Neural cell (in vitro differentiated cells): ENCODE results near the gene LACC1. TPM values are rescaled to one million over a fixed set of nuclear protein-coding genes. Genes with fewer than 3 reads are reported as not detected.

Source experiments
- H2AFZ ChIP-seq: fragments of 200-600, 300-800 bp; sonication (generic), shearing (Covaris generic); 2 replicates; pipeline ENCODE4 v1.6.0; 2014; ENCODE audit warnings: low read depth, mild to moderate bottlenecking, antibody characterized with exemption, low read length, moderate library complexity
- H3F3A ChIP-seq: fragments of 200-600 bp; shearing (Covaris generic); 2 replicates; pipeline ENCODE4 v1.6.1; 2016; ENCODE audit warnings: mild to moderate bottlenecking, moderate library complexity, mixed read lengths, antibody characterized with exemption, low read length; ENCODE audit not compliant: insufficient read depth, poor library complexity, severe bottlenecking
- H3K27ac ChIP-seq: fragments of 200-600, 300-800 bp; sonication (generic), shearing (Covaris generic); 2 replicates; pipeline ENCODE4 v1.5.1; 2014; ENCODE audit warnings: mild to moderate bottlenecking, low read length, moderate library complexity
- H3K27me3 ChIP-seq: fragments of 300-800, 200-600 bp; sonication (generic), shearing (Covaris generic); 2 replicates; pipeline ENCODE4 v1.6.0; 2014; ENCODE audit warnings: mild to moderate bottlenecking, low read depth, low read length, moderate library complexity; ENCODE audit not compliant: insufficient read depth
- H3K36me3 ChIP-seq: fragments of 300-800, 200-600 bp; sonication (generic), shearing (Covaris generic); 2 replicates; pipeline ENCODE4 v1.5.1; 2014; ENCODE audit warnings: mild to moderate bottlenecking, antibody characterized with exemption, low read length, moderate library complexity; ENCODE audit not compliant: insufficient read depth
- H3K4me2 ChIP-seq: fragments of 300-800, 200-600 bp; sonication (generic), shearing (Covaris generic); 2 replicates; pipeline ENCODE4 v1.6.0; 2014; ENCODE audit warnings: mild to moderate bottlenecking, low read length
- H3K4me3 ChIP-seq: fragments of 300-800, 200-600 bp; sonication (generic), shearing (Covaris generic); 2 replicates; pipeline ENCODE4 v1.5.1; 2014; ENCODE audit warnings: mild to moderate bottlenecking, low read length, moderate library complexity
- H3K79me2 ChIP-seq: fragments of 200-600 bp; shearing (Covaris generic); replicated peaks from 2 replicates; pipeline ENCODE4 v1.6.0; 2014; ENCODE audit warnings: mild to moderate bottlenecking, low read length, moderate library complexity; ENCODE audit not compliant: insufficient read depth
- H3K9ac ChIP-seq: fragments of 300-800, 200-600 bp; sonication (generic), shearing (Covaris generic); 2 replicates; pipeline ENCODE4 v1.6.1; 2016; ENCODE audit warnings: mild to moderate bottlenecking, low read length, mixed read lengths
- H3K9me2 ChIP-seq: fragments of 200-600 bp; shearing (Covaris generic); 2 replicates; pipeline ENCODE4 v1.6.1; 2016; ENCODE audit warnings: mild to moderate bottlenecking, low read length, mixed read lengths; ENCODE audit not compliant: insufficient read depth
- H3K9me3 ChIP-seq: fragments of 200-600, 300-800 bp; sonication (generic), shearing (Covaris generic); 2 replicates; pipeline ENCODE4 v1.6.1; 2016; ENCODE audit warnings: mild to moderate bottlenecking, mixed run types, low read length, moderate library complexity, mixed read lengths
- H4K20me1 ChIP-seq: fragments of 200-600 bp; shearing (Covaris generic); 2 replicates; pipeline ENCODE4 v1.6.1; 2016; ENCODE audit warnings: mild to moderate bottlenecking, mixed run types; ENCODE audit not compliant: insufficient read depth
- EP300 ChIP-seq: fragments of 450-650 bp; conservative IDR thresholded peaks from 2 replicates; pipeline ENCODE4 v1.6.1; 2014; ENCODE audit warnings: antibody characterized with exemption, mild to moderate bottlenecking, moderate library complexity; ENCODE audit not compliant: poor library complexity, severe bottlenecking
- MXI1 ChIP-seq: fragments of 450-650 bp; conservative IDR thresholded peaks from 2 replicates; pipeline ENCODE4 v1.6.1; 2014; ENCODE audit warnings: antibody characterized with exemption, mild to moderate bottlenecking; ENCODE audit not compliant: poor library complexity, severe bottlenecking
- POLR2AphosphoS5 ChIP-seq: IDR thresholded peaks from 2 replicates; pipeline ENCODE4 v1.6.1; 2012
- RAD21 ChIP-seq: fragments of 450-650 bp; conservative IDR thresholded peaks from 2 replicates; pipeline ENCODE4 v1.6.1; 2014; ENCODE audit warnings: antibody characterized with exemption, mild to moderate bottlenecking, moderate library complexity
- REST ChIP-seq: IDR thresholded peaks from 2 replicates; pipeline ENCODE4 v1.6.1; 2012; ENCODE audit warnings: borderline replicate concordance
- SMC3 ChIP-seq: fragments of 450-650 bp; conservative IDR thresholded peaks from 2 replicates; pipeline ENCODE4 v1.6.1; 2014; ENCODE audit warnings: antibody characterized with exemption, mild to moderate bottlenecking, moderate library complexity; ENCODE audit not compliant: poor library complexity
- TAF1 ChIP-seq: IDR thresholded peaks from 2 replicates; pipeline ENCODE4 v1.6.1; 2012; ENCODE audit warnings: low read depth
- polyA plus RNA-seq: library from polyadenylated mRNA; depleted of rRNA; stranded (reverse); fragments of >200 nt; gene quantifications from 2 replicates; pipeline ENCODE4 v1.2.3, GENCODE V29; 2014
- TF ChIP-seq, protein P1 (sequence below): fragments of 450-650 bp; IDR thresholded peaks from 2 replicates; pipeline ENCODE4 v1.5.1; 2014; ENCODE audit warnings: antibody characterized with exemption, mild to moderate bottlenecking, moderate library complexity; ENCODE audit not compliant: poor library complexity, severe bottlenecking

The LACC1 gene
- polyA plus RNA-seq, 1 donor from 2014 or later = 2.2 TPM

GRCh38 chr13:43877326-43877725 is 2.4 kb upstream of the LACC1 start:
- H3K9me2 ChIP-seq = no peaks in the 10 kb centered on the region
- no peak overlapping the region for H3K4me2 ChIP-seq
- no peak overlapping the region for H3K4me3 ChIP-seq
- TF ChIP-seq, protein P1, sequence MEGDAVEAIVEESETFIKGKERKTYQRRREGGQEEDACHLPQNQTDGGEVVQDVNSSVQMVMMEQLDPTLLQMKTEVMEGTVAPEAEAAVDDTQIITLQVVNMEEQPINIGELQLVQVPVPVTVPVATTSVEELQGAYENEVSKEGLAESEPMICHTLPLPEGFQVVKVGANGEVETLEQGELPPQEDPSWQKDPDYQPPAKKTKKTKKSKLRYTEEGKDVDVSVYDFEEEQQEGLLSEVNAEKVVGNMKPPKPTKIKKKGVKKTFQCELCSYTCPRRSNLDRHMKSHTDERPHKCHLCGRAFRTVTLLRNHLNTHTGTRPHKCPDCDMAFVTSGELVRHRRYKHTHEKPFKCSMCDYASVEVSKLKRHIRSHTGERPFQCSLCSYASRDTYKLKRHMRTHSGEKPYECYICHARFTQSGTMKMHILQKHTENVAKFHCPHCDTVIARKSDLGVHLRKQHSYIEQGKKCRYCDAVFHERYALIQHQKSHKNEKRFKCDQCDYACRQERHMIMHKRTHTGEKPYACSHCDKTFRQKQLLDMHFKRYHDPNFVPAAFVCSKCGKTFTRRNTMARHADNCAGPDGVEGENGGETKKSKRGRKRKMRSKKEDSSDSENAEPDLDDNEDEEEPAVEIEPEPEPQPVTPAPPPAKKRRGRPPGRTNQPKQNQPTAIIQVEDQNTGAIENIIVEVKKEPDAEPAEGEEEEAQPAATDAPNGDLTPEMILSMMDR = no peak
- TF ChIP-seq POLR2AphosphoS5 = no peak
- no peak for TF ChIP-seq RAD21
- TF ChIP-seq REST = no peak
- TF ChIP-seq MXI1 = no peak
- no peak for TF ChIP-seq EP300
- TF ChIP-seq SMC3 = no peak
- H3F3A ChIP-seq = peaks cover 4% of the 10 kb centered on the region
- no peaks in the 10 kb centered on the region for H3K9me3 ChIP-seq
- H3K9ac ChIP-seq = no peak overlapping the region
- H4K20me1 ChIP-seq = no peaks in the 10 kb centered on the region
- H3K27ac ChIP-seq = no peak overlapping the region
- peaks cover 36% of the 10 kb centered on the region for H3K27me3 ChIP-seq
- H2AFZ ChIP-seq = no peak overlapping the region
- no peaks in the 10 kb centered on the region for H3K36me3 ChIP-seq
- H3K79me2 ChIP-seq = no peaks in the 10 kb centered on the region

GRCh38 chr13:43877766-43878165 is 1.9 kb upstream of the LACC1 start:
- no peak for TF ChIP-seq TAF1
- TF ChIP-seq REST = no peak
- no peaks in the 10 kb centered on the region for H3K9me2 ChIP-seq
- H3K27me3 ChIP-seq = peaks cover 36% of the 10 kb centered on the region
- no peak overlapping the region for H3K9ac ChIP-seq
- no peak overlapping the region for H3K4me2 ChIP-seq
- H3K27ac ChIP-seq = no peak overlapping the region
- no peaks in the 10 kb centered on the region for H3K9me3 ChIP-seq
- H3K36me3 ChIP-seq = no peaks in the 10 kb centered on the region
- peaks cover 4% of the 10 kb centered on the region for H3F3A ChIP-seq
- H4K20me1 ChIP-seq = no peaks in the 10 kb centered on the region
- no peak overlapping the region for H2AFZ ChIP-seq
- H3K4me3 ChIP-seq = no peak overlapping the region
- H3K79me2 ChIP-seq = no peaks in the 10 kb centered on the region
